Ureter (tissue), 1 donor: ENCODE data around the gene OR2T2. TPM values are rescaled to one million over a fixed set of nuclear protein-coding genes. Genes with fewer than 3 reads are reported as not detected.
"Not testable (repeated sequence)": the region's sequence is repeated elsewhere in the genome, so short reads cannot be mapped to it uniquely, and the experiment has no call there.

Source experiments
- DNase-seq: peaks from one replicate; pipeline ENCODE4 v3.0.0-alpha.2; 2020; ENCODE audit warnings: low spot score
- total RNA-seq: library from RNA; stranded (reverse); gene quantifications from one replicate; pipeline ENCODE4 v1.2.4, GENCODE V29; 2023
- donor health status: DM: yes; HTN: yes; CAD: no.

Gene OR2T2
- not detected for total RNA-seq

DNA sequence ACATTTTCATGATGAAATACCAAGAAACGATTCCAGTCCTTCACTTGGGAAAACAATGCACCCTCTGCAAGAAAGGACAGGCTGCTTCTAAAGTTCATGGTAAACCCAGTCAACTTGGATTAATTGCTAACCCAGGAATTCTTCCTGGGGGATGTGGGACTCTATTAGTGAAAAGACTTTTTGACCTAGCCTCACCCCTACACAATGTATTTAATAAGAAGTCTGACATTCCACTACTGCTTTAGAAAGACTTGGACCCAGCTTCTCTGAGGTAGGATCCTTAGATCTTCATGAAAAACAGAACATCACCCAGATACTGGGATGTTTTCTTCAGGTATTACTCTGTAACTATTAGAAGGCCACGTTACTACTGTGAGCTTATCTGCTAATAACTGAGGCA lies at the start of gene OR2T2:
Gene OR2T2 (plus strand): TSS at position 239 of the 400 bp plus-strand sequence. CDS start 7,161 bp downstream, outside the sequence.
- not testable (repeated sequence) for DNase-seq

- no peak for DNase-seq
These were observed 42.7 kb upstream of the OR2T2 start, which contains the start of gene OR2T1 for GRCh38 chr1:248402748-248403147. Gene OR2T1, plus strand, starts transcription at chr1:248403048. Its CDS starts 3,100 bp downstream, at chr1:248406148.

DNA sequence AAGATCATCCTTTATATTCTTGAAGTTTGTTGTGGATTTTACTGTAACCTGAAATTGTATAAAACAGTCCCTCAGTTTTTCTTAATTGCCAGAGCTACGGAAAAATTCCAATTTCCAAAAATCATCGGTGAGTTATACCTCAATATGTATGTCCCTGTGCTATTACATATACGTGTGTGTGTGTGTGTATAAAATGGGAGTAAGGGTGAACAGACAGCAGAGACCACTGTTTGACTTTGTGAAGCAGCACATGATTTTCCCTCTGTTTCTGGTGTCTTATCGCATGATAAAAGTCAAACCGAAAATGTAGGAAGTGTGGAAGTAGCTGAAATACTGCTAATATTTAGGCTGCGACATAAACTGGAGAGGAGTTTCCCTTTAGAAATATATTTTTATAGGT lies 41.4 kb upstream of the OR2T2 start:
- no peak for DNase-seq

DNA sequence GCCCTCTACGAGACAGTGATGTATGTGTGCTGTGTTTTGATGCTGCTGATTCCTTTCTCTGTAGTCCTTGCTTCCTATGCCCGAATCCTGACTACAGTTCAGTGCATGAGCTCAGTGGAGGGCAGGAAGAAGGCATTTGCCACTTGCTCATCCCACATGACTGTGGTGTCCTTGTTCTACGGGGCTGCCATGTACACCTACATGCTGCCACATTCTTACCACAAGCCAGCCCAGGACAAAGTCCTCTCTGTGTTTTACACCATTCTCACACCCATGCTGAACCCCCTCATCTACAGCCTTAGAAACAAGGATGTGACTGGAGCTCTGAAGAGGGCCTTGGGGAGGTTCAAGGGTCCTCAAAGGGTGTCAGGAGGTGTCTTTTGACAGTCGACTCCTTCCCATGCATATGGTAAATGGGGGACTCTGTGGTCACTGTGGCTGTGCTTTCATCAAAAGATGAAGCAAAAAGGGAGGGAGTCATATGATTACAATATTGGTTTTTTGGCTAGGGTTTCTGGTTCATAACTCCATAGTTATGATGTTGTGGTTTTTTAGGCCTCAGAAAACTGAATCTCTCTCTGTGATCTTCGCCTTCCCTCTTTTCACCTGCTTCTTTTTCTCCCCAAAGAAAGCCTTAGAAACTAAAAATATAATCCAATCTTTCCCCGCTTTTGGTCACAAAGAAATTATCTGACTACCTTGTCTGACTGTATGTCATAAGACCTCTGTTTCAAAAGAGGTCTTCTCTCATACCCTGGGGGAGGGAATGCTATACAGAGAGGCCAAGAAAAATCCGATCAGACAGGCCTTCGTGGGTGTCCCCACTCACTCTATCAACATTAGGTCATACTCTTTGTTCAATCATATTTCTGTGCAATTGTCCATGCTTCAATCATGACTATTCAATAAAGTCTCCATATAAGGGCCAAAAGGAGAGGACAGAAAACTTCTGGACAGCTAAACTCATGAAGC lies 38.4 kb upstream of the OR2T2 start:
- no peak for DNase-seq

GRCh38 chr1:248416226-248416625 lies 29.2 kb upstream of the OR2T2 start:
- no peak for DNase-seq

DNA sequence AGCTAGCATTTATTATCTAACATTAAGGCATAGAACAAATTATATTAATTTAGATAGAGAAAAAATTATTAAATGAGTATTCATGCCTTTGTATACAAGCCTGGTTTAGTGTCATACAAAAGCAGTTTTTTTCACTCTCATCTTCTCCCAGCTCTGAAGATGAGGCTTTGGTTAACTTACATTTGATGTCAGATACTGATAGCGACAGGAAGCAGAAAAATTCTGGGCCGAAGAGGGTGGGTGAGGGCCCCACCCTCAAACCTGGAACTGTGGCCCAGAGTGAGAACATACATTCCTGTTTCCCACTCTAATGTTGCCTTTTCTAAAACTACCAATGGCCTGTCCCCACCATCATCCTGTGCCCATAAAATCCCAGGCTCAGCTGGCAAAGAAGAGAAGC lies 27.6 kb upstream of the OR2T2 start:
- DNase-seq: no peak

- no peak for DNase-seq
These were observed 24.1 kb upstream of the OR2T2 start for GRCh38 chr1:248421384-248421783.

GRCh38 chr1:248427526-248428191 lies 17.8 kb upstream of the OR2T2 start:
- DNase-seq: not testable (repeated sequence)

DNA sequence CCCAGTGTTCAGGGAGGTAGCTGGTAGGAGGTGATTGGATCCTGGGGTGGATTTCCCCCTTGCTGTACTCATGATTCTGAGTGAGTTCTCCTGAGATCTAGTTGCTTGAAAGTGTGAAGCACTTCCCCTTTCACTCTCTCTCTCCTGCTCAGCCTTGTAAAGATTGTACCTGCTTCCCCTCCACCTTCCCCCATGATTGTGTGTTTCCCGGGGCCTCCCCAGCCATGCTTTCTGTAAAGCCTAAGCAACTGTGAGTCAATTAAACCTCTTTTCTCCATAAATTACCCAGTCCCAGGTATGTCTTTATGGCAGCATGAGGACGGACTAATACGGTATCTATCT lies 17.3 kb upstream of the OR2T2 start:
- DNase-seq: not testable (repeated sequence)

DNA sequence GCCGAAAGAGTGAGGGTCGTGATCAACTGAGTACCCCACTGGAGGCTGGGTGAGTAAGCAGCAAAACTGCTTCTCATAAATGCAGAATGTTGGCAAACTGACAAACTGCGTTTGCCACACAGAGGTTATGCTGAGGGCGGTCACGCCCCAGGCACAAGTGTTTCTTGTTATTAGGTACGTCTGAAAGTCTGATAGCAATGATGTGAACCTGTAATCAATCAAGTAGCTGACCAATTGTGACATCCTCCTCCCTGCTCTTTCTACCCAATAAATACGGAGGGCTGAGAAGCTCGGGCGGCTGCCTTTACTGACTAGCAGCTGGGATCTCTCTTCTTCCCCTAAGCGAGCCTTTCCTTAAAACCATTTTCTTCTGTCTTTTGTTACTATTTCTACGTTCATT lies 13.8 kb upstream of the OR2T2 start:
- not testable (repeated sequence) for DNase-seq

GRCh38 chr1:248432201-248432600 lies 13.2 kb upstream of the OR2T2 start:
- not testable (repeated sequence) for DNase-seq

- not testable (repeated sequence) for DNase-seq
These were observed 11.5 kb upstream of the OR2T2 start for GRCh38 chr1:248433811-248434415.

- DNase-seq: not testable (repeated sequence)
These were observed 10.5 kb upstream of the OR2T2 start for GRCh38 chr1:248434913-248435312.

DNA sequence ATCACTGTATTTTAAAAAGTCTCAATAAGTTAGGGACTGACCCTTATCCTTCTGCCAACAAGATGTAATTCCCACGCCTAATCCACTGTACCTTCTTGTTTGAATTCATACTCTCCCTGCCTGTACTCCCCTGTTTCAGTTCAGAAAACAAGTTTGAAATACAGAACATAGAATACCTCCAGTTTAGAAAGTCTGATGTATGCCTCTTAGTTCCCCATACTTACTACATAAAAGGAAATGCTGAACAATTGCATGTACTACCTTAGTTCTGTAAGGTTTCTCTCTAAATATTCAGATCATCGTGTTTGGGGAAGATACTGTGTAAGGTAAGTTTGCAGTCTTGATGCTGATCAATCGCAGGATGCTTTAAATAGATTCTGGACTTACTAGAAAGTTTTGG lies 9.1 kb upstream of the OR2T2 start:
- DNase-seq: not testable (repeated sequence)

DNA sequence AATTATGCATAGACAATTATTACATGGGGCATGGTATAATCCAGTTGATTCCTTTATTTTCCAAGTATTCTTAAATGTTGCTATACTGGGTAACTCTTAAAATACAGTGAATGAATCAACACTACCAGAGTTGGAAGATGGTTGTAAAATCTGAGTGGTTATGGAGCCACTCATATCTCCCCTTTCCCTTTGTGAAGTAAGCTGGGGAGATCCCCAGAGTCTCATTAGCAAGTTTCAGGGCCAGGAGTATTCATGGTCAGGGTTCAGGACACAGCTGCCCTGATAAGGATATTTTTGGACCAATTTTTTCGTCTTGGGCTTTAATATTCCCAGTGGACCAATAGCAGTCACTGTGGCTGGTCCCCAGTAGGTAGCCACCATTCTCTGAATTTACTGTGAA lies 6.8 kb upstream of the OR2T2 start:
- not testable (repeated sequence) for DNase-seq

GRCh38 chr1:248439283-248439682 lies 6.2 kb upstream of the OR2T2 start:
- not testable (repeated sequence) for DNase-seq

DNA sequence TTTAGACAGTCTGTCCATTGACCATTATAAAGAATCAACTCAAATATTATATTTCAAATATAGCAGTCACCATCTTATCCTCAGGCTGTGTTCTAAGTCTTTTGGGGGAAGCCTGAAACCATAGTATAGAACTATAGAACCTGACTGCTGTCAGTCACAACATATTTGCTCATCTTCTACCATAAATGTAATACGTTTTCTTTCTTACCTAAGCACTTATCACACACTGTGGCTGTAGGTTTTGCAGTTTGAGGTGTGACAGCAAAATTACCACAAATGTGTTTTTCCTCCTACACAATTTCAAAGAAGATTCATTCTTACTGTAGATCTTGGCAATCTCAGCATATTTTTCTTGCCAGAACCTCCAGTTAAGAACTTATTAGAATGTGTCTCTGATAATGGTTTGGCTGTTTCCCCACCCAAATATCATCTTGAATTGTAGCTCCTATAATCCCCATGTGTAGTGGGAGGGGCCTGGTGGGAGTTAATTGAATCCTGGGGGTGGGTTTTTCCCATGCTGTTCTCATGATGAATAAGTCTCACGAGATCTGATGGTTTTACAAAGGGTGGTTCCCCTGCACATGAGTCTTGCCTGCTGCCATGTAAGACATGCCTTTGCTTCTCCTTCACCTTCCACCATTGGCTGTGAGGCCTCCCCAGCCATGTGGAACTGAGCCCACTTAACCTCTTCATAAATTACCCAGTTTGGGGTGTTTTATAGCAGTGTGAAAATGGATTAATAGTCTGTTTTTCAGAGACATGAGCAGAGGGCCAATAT lies 2.7 kb upstream of the OR2T2 start:
- DNase-seq: not testable (repeated sequence)

GRCh38 chr1:248444603-248445002 lies 834 bp upstream of the OR2T2 start:
- not testable (repeated sequence) for DNase-seq

DNA sequence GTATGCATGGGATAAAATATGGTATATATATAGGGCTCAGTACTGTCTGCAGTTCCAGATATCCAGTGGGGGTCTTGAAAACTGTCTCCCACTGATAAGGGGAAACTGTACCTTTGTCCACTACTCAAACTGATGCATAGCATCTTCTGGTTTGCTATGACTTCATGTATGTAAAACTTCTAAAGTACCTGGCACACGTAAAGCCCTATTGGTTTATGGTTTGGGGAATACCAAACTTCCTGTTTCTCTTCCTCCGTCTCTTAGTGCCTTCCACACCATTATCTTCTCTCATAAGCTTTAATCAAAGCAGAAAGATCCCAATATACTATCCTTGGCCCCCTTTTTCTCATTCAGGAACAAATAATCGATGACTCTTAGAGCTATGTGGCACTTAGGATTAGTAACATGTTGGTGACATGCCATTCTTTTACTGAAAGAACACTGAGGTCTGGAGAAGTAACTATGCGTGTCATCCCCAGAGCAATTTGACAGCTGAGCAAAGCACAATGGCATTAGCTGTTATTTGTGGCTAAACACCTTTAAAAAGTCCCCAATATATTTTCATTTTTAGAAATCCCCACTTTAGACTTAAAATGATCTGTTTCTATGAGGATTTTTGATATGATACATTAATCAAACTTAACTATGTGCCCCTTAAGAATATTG lies 3.1 kb downstream of the OR2T2 start:
- not testable (repeated sequence) for DNase-seq

DNA sequence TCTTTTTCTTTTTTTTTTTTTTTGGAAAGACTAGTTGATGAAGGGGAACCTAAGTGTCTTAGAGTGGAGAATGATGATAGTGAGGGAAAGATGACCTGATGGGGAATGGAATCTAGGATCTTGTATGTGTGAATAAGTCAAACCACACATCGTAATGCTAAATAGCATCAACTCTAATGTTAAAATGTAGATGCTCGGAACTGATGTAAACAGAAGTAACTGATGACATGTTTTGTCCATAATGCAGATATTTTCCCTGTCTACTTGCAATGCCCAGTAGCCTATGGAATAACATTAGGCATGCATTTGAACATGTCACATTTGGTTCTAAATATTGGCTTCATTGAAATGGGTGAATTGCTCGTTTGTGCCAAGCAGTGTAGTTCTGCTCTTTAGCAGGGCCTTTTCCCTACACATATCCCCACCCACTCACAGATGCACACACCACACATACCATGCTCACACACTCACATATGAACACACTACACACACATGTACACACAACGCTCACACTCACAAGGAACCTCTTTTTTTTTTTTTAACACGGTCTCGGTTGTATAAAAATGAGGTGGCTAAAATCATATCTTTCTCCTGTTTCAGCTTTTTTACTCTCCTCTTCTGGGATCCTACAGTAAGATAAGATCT lies 4.5 kb downstream of the OR2T2 start:
- not testable (repeated sequence) for DNase-seq
